Ovary (tissue), 3 donors: Measurements from ENCODE around the gene OR6M1.

Experiments
- CTCF ChIP-seq, 3 donors: fragments of 450-650 bp in 2 of 3; fragments of 200-600 bp in 1 of 3; IDR thresholded peaks; one replicate each; pipeline versions ENCODE4 v1.5.1 to v1.8.0; 2016 to 2022; ENCODE audit warnings: antibody characterized with exemption in 3 of 3, mild to moderate bottlenecking in 1 of 3
- EP300 ChIP-seq: sonication (generic); formaldehyde crosslinking; IDR thresholded peaks from one replicate; pipeline ENCODE4 v1.6.1; 2017; ENCODE audit warnings: antibody characterized with exemption
- POLR2A ChIP-seq: fragments of 450-650 bp; IDR thresholded peaks from one replicate; pipeline ENCODE4 v1.6.1; 2017; ENCODE audit warnings: antibody characterized with exemption, mild to moderate bottlenecking, moderate library complexity
- donor health status: DM: no; HTN: no; CAD: no.

GRCh38 chr11:123852321-123852720 lies 46.2 kb upstream of the OR6M1 start:
- TF ChIP-seq CTCF (IDR thresholded peaks at IDR 0.05) (no peak), EP300 (no peak), POLR2A (no peak)
